ENCODE measurements around the gene SPRR2G.
"Not testable (repeated sequence)": the region's sequence is repeated elsewhere in the genome, so short reads cannot be mapped to it uniquely, and the experiment has no call there.

SPRR2G gene

DNA sequence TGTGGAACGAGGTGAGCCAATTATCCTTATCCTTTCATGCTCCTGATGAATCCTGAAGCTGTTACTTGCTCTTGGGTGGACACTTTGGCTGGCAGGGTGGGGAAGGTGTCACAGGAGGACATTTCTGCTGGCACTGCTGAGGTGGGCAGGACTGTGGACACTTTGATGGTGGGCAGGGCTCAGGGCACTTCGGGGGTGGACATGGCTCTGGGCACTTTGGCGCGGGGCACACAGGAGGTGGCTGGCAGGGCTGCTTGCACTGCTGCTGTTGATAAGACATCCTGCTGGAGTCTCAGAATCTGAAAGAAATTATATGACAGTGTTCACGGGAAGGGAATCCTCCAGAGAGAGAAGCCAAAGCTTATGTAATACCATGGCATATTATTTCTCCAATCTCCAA, 38.2 kb downstream of the SPRR2G start:
- not testable (repeated sequence) for FAIRE-seq

GRCh38 chr1:153100245-153100644, 50.4 kb downstream of the SPRR2G start:
- FAIRE-seq: no peak

Data from G401.6 (cell line).